ENCODE measurements around the gene SYT1.

- TF ChIP-seq CTCF (IDR thresholded peaks at IDR 0.05) (no peak), EP300 (IDR thresholded peaks at IDR 0.05) (no peak), POLR2AphosphoS5 (IDR thresholded peaks at IDR 0.05) (no peak), POLR2A (IDR thresholded peaks at IDR 0.05) (no peak)
These were observed 431.0 kb downstream of the SYT1 start for GRCh38 chr12:79295572-79295971.

Measured in sigmoid colon (tissue), 4 donors.